SKM-1 treated with dmso at 0.1 percent for 144 hours (cell line): Measurements from ENCODE around the gene PLCH2.
"Not testable (repeated sequence)": the region's sequence is repeated elsewhere in the genome, so short reads cannot be mapped to it uniquely, and the experiment has no call there.

Experiments
- DNase-seq: peaks from one replicate; lab custom pipeline; 2025; ENCODE audit not compliant: unreplicated experiment; lab: John Stamatoyannopoulos, UW

The PLCH2 gene

DNA sequence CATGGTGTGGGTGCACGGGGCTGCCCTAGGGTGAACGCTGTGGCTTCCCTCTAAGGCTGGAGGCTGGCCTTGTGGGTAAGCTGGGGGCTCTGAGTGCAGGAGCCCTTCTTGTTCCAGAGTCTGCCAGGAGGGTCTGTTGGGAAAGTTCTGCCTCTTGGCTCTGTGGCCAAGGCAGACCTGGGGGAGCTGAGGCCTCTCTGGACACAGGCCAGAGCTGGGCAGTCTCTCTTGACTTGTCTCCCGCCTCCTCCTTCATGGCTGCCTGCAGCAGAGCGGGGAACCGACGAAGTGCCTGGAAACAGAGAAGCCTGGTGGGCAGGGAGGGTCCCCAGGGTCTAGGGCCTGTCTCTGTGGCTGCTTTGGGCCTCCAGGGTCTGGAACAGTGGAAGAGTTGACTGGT, 33.4 kb upstream of the PLCH2 start:
- no peak for DNase-seq

DNA sequence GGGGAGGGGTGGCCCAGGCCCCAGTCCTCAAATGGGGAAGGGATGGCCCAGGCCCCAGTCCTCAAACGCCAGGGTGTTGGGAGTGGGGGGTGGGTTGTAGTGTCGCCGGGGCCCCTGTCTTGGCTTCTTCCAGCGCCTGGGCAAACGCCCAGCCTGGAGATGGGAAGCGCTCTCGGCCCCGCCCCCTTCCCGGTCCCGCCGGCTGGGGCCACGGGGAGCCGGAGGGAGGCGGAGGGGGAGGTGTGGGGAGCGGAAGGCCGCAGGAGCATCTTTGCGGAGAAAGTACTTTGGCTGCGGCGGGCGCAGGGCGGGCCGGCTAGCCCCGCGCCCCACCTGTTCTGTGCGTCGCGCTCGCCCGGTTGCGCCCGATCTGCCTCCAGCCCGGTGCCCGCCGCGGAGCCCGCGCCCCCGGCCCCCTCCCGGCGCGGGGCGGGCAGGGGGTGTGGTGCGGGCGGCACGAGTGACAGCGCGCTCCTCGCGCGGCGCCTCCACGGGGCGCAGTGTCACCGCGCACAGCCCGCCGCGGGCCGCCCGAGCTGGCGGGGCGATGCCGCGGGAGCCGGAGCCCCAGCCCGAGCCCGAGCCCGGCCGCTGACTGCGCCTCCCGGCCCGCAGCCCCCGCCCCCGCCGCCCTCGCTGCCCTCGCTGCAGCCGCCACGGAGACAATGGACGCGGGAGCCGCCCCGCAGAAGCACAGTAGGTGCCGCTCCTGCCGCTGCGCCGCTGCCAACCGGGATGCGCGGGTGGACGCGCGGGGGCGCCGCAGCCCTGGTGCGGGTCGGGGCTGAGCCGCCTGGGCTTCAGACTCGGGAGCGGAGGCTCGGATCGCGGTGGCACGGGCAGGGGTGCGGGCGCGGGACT, 32.6 kb upstream of the PLCH2 start:
- no peak for DNase-seq

DNA sequence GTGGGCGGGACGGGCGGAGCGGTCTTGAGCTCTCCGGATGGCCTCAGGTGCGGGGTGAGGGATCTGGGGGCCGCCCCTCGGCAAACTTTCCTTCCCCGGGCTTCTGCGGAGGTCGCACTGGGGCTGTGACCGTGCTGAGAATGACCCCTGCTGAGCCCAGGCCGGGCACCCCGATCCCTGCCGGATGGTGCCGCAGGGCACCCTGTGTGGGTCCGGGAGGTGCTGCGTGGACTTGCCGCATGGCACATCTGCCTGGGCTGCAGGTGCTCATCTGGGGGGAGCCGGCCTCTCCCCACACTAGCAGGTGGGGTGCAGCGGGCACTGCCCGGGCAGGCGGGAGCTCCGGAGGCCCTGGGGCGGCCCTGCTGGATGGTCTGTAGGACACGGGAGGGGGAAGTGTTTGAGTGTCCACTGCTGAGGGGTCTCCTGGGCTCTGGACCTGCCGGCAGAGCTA, 31.9 kb upstream of the PLCH2 start:
- no peak for DNase-seq

DNA sequence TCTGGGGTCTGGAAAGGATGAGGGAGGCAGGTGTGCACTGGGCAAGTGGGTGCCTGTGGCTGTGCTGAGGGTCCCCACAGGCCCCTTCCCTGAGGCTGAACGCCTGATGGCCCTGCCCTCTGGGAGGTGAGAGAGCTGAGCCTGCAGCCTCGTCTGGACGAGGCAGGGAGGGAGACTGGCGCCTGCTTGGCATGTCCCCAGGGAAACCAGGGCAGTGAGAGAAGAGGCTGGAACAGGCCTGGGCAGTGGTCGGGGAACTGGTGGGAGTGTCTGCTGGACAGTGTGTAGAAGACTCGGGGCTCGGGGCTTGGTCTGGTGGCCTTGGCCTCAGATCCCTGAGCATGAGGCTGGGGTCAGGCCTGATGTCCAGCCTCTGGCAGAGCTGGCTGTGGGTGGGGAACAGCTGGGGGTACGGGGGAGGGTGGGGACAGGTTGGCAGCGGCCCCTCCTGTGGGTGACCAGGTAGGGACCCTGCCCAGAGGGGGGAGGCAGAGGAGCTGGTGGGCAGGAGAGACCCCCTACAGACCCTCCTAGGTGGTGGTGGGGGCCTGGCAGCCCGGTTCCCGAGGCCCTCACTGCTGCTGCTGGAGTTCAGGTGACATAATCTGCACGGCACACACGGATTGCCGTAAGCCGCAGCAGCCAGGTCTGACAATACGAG, 30.8 kb upstream of the PLCH2 start:
- DNase-seq, result no peak

DNA sequence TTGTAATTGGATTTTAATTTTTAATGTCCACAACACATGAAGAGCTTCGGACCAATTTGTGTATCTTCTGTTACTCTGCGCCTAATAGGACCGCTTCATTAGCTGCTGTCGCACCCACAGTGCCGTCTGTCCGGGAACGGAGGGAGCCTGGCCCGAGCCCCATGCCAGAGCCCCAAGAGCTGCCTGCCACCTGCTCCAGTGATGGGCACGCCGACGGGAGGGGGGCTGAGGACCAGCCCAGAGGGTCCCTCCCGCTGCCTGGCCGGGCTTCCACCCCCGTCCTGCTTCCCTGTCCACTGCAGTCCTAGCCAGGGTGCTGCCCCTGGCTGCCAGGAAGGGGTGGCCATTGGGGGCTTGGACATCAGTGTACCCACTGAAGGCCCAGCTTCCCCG, 30.3 kb upstream of the PLCH2 start:
- DNase-seq, result no peak

DNA sequence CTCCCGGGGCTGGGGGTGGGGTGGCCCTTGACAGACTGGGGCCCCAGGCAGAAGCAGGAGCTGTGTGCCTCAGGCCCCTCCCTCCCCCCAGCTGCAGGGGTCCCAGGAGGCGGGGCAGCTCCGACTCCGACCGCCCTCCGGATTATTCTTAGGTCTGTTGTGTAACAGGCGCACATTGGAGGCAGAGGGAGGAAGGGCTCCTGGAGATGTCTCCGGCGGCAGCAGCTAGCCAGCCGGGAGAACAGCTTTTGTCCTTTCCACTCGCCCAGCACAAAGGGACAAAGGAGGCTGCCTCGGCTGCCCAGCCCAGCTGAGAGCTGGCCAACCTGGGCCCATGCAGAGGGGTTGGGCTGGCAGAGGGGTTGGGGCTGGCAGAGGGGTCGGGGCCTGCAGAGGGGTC, 29.7 kb upstream of the PLCH2 start:
- no peak for DNase-seq

DNA sequence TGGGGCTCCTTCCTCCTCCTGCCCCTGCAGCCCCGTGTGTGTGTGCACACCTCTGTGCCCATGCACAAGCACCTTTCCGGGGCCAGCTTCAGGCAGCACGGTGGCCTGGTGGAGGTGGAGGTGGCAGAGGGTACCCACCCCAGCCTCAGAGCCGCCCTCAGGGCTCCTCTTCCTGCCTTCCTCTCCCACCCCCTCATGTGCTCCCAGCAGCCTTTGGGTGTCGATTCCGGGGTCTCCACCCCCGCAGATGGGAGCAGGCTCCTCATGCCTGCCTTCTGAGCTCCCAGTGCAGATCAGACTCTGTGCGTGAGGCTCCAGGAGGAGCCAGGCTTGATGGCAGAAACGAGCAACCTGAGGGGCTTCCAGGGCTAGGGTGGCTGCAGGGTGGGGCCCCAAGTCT, 29.2 kb upstream of the PLCH2 start:
- DNase-seq, result no peak

DNA sequence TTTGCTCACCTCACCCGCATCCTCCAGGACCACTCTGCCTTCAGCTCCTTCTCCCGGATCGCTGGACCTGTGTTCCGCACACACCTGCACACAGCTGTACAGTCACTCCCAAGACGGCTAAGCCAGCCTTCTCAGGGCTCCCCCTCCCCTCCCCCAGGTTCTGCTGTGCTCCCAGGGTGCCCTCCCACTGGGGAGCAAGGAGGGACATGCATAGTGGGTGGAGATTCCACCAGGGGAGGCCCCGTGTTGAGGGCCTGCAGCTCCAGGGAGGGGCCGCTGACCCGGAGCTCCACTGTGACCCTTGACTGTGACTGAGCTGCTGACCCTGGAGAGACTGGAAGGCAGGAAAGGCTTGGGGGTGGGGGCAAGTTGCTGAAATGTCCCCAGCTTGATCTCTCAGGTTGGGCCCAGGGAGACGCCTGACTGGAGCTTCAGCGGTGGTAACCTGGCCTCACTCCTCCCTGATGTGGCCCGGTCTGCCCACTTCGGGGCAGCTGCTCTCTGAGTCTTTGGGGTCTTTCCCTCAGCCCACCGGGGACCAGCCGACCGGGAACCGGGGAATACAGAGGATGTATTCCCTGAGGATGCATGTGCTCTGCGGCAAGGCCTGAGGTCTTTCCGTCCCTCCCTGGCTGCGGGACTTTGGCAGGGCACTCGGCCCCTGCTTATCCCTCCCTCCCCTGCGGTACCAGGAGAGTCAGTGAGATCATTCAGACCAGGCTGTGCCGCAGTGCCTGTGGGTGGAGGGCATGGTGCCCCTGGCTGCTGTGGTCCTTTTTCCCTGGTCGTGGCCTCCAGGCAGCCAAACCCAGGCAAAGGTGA, 28.6 kb upstream of the PLCH2 start:
- no peak for DNase-seq

DNA sequence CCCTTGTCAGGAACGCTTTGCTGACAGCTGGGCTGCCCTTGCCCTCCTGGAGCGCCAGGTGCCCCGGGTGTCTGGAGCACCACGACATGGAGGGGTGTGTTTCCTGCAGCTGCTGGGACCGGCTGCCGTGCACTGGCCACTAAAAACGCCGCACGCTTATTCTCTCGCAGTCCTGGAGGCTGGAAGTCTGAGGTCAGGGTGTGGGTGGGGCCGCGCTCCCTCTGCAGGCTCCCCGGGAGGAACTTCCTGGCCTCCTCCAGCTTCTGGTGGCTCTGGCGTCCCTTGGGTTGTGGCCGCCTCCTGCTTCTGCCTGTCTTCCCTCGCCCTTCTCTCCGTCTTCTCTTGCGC, 28.0 kb upstream of the PLCH2 start:
- DNase-seq, result no peak

DNA sequence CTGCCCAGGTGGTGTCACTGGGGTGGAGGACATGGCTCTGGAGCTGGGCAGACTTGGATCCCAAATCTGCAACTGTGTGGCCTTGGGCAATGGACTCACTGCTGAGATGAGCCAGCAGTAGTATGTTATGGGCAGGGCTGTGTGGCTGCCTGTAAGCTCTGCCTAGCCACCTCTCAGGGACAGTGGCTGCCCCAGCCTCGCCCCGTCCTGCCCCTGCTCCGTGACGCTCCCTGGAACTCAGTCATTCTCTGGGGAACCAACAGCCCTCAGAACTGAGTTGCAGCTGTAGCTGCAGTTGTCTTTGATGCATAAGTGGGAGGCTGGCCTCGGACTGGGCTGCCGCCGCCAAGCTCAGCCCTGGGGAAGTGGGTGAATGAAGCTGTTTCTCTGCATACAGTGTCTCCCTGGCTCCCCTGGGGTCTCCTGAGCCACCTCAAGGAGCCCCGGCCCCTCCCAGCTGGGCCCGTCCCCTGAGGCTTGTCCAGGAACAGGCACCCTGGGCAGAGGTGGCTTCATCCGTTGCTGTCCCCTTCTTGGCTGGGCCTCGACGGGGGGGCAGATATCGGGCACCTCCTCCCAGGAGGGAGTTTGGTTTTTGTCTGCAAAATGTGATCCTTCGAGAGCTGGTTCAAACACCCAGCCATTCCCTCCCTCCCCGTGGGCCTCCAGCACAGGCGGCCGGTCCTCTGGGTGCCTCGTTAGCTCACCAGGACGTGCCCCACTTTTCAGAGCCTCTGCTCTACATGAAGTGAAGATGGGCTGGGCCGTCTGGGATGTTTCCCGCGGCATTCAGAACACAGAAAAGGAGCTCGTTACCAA, 26.2 kb upstream of the PLCH2 start:
- DNase-seq, result no peak

DNA sequence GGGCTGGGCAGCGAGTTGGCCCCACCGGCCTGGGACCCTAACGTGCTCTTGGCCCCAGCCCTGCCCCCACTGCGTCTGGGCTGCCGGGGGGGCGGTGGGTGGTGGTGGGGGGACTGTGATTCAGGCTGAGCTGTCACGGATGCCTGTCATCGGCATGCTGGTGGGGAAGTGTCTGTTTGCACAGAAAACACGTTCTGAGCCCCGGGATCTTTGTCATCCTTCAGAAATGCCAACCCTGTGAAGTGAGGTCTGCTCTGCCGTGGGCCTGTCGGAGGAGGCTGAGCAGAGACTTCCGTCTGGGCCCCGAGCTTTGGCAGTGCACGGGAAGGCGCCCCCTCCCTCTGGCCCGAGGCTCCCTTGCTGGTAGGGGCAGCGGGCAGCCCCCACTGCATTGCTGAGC, 24.3 kb upstream of the PLCH2 start:
- no peak for DNase-seq

DNA sequence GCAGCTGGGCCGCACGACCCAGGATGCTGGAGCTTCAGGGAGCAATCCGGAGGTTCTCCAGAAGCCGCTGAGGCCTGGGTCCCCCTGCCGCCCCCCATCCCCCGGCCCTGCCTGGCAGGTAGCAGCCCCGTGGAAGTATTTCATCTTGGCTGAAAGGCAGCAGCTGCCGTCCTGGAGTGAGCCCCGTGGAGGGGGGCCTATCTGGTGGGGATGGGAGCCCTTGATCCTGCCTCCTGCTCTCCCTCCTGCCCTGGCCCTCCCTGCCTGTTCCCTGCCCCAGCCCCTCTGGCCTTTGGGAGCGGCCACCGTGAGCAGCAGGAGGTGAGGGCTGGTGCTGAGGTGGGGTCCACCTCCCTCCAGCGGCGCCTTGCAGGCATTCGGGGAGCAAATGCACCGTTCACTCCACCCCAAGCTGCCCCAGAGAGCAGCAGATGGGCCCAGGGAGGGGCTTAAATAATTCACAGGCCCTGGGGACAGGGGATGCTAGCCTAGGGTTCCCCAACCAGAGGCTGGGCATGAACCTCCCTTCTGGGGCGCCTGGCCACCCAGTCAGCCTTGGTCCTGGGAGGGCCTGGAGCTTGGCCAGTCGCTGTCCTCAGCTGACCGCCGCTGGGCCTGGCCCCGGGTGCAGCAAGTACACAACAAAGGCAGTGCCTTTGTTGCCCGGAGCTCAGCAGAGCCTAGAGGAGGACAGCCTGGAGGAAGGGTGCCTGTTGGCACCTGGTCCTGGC, 23.7 kb upstream of the PLCH2 start:
- no peak for DNase-seq

DNA sequence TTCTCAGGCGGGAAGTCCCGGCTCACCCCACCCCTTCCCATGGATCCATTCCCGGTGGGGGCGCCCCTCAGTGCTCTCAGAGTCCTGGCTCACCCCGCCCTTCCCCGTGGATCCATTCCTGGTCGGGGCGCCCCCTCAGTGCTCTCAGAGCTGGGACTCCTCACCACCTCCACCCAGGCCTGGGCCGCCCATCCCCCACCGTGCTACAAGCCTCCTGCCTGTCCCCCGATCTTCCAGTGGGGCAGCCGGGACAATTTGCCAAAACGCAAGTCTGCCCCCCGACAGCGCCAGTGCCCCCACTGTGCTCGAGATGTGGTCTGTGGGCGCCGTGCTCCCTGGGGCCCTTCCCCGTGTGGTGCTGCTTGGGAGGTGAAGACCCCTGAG, 23.2 kb upstream of the PLCH2 start:
- DNase-seq, result no peak

DNA sequence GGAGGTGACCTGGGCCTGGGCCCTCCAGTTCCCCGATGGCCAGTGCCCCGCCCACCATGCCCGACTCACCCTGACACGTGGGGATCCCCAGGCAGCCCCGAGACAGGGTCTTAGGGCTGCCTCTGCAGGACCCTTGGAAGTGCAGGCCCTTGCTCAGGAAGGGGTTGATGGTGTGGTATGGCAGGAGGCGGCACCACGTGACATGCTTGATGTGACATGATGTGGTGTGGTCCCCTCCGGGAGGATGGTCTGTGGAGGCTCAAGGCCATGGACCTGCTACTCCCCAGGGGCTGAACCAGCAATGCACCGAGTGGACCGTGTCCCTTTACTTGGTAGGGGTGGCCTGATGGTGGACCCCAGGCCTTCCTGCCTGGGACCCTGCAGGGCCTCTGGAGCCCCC, 21.9 kb upstream of the PLCH2 start:
- DNase-seq, result no peak

DNA sequence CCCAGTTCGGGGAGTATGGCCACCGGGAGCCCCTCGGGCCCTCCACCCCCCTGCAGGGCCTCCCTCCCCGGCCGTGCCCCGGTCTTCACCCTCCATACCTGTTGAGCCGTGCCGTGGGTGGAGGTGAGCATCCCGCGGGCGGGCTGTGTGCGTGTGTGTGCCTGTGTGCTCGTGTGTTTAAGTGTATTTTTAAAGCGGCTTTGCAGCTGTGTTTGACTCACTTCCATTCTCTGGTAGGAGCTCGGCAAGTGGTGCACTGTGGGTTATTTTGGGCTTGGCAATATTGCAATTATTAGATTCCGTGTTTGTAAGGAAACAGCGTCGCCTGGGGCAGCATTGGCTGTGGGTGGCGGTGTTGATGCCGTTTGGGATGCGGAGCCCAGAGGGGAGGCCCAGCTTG, 20.3 kb upstream of the PLCH2 start:
- DNase-seq, result no peak

DNA sequence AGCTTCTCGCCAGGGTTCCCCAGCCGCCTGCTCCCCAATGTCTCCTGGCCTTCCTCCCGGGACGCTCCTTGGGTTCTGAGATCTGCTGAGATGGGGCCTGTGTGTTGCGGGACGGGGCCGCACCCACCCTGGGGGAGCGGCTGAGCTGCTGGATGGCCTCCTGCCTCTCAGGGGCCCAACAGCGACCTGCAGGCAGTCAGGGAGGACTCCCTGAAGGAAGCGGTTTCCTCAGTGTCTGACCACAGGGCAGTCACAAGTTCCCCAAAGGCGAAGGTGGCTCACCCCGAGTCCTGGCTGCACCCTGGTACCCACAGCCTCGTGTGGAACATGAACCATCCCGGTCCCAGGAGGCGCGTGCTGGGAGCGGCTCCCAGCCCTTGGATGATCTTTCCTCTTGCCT, 18.6 kb upstream of the PLCH2 start:
- no peak for DNase-seq

DNA sequence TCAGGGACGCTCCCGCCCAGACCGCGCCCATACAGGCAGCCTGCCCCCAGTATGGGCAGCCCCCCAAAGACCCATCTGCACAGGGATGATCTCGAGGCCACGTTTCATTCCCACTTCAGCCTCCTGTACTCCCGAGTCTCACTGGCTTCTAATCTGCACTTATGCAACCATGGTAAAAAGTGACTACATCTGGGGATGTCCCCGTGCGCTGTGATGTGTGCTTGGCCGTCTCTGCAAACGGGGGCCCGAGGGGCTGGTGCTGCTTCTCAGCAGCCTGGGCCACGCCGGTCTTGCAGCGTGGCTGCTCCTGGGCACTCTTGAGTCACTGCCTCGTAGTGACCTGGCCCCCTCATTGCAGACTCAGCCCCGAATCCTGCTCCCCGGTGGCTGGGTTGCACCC, 17.4 kb upstream of the PLCH2 start:
- DNase-seq, result no peak

DNA sequence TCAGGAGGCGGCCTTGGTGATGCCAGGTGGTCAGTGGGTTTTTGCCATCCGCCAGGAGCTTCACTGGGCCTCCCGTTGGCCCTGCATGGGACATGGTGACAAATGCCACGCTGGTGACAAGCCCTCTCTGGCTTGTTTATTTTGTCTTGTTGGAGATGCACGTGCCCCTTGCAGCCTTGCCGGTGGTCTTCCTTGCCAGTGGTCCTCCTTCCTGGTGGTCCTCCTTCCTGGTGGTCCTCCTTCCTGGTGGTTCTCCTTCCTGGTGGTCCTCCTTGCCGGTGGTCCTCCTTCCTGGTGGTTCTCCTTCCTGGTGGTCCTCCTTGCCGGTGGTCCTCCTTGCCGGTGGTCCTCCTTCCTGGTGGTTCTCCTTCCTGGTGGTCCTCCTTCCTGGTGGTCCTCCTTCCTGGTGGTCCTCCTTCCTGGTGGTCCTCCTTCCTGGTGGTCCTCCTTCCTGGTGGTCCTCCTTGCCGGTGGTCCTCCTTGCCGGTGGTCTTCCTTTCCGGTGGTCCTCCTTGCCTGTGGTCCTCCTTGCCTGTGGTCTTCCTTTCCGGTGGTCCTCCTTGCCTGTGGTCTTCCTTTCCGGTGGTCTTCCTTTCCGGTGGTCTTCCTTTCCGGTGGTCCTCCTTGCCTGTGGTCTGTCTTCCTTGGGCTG, 16.9 kb upstream of the PLCH2 start:
- DNase-seq, result not testable (repeated sequence)

DNA sequence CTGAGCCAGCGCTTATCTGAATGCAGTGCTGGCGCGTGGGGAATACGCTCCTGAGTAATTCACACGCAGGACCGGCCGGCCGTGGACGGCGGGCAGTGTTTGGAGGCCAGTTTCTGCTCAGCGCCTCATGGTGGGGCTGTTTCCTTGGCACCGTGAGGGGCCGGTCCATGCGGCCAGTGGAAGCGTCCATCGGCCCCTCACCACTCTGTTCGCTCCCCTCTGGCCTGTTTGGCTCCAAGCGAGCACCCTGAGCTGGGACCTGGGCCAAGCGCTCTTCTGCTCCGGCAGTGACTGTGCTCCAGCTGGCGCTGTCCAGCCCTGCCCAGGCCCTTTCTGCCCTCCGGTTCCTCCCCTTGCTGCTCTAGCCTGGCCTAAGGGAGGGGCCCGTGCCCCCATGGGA, 16.3 kb upstream of the PLCH2 start:
- no peak for DNase-seq

DNA sequence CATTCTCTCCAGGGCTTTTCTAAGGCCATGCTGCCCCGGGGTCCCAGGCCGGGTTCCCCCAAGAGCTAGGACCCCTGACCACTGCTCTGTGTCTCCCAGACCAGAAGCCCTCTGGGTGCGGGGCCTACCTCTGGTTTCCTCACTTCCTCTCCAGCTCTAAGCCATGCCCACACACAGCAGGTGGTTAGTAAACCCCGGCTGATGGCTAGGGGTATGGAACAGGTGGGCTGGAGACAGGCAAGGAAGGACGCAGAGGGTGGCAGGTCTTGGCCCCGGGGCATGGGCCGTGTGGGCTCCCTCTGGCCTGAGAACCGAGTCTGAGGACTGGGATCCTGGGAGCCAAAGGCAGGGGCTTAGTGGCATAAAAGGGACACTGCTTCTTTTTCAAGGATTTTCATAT, 15.9 kb upstream of the PLCH2 start:
- no peak for DNase-seq
